HG03432 (cell line): ENCODE data around the gene TOM1L2.
A peak's percentile ranks its signal among the peaks of the same experiment; 100 is the strongest.
"Not testable (repeated sequence)": the region's sequence is repeated elsewhere in the genome, so short reads cannot be mapped to it uniquely, and the experiment has no call there.

ENCODE experiments used
- ATAC-seq: cut with Tn5 transposase; IDR thresholded peaks from one replicate; pipeline ENCODE4 v1.9.1; 2021; ENCODE audit warnings: mild to moderate bottlenecking, moderate library complexity; ENCODE audit not compliant: unreplicated experiment

Gene TOM1L2

DNA sequence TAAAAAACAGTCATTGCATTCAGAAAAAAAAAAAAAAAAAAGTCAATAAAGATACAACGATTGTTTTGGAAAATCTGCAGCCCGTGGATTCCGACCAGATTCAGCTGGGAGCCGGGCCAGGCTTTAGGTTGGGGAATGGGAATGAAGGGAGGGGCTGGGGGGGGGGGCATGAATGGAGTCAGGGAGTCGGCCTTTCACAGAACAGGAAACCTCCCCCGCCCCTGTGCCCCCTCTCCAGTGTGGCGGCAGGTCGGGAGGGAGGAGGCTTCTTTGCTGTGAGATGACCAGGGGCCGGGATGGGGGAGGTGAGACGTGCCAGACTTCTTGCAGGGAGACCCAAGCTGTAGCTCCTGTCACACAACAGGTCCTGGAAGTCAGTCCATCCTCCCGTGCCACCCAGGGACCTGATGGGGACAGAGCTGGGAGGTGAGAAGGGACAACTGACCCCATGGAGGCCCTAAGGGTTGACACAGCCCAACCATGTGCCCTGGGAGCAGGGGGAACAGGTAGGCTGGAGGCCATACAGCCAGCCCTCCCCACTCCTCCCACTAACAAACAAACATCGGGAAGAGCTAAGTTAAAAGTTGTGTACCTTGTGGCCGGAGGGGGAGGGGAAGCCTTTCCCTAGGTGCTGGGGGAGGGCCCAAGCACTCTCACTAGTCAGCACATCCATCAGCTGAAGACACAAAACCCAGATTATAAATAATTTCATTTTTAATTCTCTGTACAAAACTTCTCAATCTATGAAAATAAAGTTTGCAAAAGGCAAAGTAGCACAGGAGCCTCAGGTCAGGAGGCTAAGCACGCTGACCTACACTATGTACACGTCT lies 160.6 kb downstream of the TOM1L2 start:
- ATAC-seq, result peak; percentile 3

- ATAC-seq, result no peak
These were observed 161.3 kb downstream of the TOM1L2 start for GRCh38 chr17:17810895-17811248.

DNA sequence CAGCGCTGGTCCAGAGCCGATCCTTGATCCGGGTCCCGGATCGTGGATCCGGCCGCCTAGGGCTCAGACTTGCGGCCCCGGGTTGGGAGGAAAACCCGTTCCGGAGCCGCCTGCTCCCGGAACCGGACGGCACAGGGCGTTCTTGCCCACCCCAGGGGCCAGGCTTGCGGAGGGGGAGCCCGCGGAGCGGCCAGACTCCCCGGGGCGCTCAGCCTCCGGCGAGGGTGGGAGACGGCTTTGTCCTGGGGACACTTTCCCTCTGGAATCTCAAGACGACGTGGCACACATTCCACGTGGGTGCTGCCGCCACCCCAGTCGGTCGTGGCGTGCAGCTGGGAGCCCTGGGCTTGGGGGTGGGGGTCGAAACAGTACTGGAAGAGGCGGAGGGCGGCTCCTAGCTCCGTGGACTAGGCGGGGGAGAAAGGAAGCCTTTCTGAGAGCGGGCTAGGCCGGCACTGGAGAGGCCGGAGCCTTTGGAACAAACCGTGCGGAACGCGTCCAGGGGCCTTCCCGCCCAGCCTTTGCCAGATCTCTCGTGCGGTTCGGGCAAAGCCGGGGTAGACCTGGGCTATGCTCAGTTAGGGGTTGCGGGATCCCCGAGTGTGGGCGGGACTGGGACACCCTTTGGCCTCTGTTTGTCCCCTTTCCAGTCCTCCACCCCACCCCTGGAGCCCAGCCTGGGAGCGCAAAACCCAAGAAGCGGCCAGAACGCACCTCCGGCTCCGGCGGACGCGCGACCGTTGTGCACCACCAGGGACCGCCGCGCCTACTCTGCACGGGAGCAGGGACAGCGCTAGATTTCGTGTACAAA lies 161.9 kb downstream of the TOM1L2 start:
- no peak for ATAC-seq

DNA sequence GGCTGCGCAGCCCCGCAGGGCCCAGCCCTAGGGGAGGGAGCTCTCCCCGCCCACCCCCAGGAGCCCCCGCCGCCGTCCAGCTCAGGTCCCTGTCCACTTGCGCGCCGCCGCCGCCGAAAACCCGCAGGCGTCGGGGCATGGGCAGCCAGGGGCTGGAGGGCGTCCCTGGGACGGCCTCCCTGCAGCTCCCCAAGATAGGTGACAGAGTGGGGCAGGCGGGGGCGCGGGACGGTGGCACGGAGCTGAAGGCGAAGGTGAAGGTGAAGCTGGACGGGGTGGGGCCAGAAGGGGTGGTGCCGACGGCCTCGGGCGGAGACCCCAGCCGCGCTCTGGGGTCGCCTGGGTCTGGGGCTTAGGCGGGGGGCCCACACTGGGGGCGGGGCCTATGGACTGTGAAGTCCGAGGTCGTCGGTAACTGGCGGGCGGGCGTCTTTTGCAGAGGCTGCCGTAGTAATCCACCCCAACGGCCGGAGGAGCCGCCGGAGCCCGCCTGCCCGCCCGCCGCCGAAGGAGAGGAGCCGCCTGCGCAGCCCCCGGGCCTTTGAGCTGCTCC lies 162.6 kb downstream of the TOM1L2 start:
- no peak for ATAC-seq

DNA sequence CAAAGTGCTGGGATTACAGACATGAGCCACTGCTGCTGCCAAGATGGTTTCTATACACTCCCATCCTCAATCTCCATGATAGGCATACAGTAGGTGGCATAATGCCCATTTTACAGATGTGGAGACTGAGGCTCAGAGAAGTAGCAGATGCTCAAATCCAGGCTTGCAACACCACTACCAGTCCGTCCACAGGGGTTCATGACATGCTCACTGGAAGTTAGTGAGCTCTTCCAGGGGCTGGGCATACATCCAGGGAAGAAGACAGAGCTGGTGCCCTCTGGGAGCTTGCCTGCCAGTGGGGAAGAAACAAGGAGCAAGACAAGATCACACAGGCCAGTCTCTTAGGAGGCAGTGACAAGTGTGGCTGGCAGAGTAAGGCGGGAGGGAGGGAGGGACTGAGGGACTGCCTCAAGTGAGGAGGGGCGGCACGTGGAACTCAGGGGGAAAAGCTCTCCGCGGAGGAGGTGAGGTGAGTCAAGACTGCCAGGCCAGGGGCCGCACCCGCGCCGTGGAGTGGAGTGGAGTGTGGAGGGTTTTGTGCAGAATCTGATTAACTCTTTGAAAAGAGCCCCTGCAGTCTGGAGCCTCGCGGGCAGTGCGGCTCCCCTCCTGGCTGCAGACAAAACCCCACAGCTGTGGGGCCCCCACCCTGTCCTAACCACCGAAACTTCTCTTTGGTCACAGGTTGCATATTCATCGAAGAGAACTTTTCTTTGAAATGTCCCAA lies 163.3 kb downstream of the TOM1L2 start:
- peak; percentile 46 for ATAC-seq

DNA sequence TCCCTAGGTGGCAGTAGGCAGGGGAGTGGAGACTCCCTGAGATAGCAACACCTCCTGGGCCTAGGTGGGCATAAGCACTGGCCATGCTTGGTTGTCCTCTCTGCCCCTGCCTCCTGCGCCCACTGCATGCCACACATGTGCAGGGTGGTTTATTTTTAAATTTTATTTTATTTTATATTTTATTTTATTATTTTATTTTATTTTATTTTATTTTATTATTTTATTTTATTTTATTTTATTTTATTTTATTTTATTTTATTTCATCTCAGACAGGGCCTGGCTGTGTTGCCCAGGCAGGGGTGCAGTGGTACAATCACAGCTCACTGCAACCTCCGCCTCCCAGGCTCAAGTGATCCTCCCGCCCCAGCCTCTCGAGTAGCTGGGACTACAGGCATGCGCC lies 164.0 kb downstream of the TOM1L2 start:
- ATAC-seq, result not testable (repeated sequence)

- no peak for ATAC-seq
These were observed 164.8 kb downstream of the TOM1L2 start for GRCh38 chr17:17807440-17807839.

GRCh38 chr17:17806611-17807274 lies 165.5 kb downstream of the TOM1L2 start:
- no peak for ATAC-seq

- no peak for ATAC-seq
These were observed 166.2 kb downstream of the TOM1L2 start for GRCh38 chr17:17806035-17806434.

DNA sequence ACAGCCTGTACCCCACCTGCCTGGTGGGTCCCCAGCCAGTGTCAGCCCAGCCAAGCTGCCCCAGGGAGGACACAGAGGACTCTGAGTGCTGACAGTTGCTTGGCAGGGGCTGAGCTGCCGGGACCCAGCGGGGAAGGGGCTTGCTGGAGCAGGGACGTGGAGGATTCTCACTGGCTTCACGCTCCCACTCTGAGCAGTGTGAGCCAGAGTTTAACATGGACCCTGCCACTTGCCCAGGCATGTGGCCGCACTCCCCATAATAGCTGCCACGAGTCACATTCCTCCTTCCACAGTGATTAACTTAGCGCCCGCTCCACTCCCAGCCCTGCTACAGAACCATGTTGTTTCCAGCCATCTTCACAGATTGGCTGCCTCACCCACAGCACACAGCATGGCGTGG lies 166.6 kb downstream of the TOM1L2 start:
- no peak for ATAC-seq

DNA sequence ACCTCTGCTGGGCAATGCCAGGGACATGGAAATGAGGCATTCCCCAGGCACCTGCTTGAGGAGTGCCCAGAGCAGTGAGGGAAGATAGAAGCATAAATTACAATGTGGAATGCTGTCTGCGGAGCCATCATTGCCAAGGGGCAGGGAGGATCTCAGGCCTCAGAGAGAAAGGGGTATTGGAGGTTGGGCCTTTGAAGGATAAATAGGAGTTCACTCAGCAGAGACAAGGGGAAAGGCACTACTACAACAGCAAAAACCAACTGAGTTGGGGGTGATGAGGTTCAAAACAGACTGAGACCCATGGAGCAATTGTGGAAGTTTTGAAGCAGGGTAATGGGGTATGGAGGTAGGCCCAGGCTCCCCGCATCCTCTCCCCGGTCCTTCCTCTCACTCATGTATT lies 168.2 kb downstream of the TOM1L2 start:
- ATAC-seq, result no peak

- no peak for ATAC-seq
These were observed 170.3 kb downstream of the TOM1L2 start for GRCh38 chr17:17801800-17802481.

GRCh38 chr17:17800504-17801021 lies 171.6 kb downstream of the TOM1L2 start:
- no peak for ATAC-seq

DNA sequence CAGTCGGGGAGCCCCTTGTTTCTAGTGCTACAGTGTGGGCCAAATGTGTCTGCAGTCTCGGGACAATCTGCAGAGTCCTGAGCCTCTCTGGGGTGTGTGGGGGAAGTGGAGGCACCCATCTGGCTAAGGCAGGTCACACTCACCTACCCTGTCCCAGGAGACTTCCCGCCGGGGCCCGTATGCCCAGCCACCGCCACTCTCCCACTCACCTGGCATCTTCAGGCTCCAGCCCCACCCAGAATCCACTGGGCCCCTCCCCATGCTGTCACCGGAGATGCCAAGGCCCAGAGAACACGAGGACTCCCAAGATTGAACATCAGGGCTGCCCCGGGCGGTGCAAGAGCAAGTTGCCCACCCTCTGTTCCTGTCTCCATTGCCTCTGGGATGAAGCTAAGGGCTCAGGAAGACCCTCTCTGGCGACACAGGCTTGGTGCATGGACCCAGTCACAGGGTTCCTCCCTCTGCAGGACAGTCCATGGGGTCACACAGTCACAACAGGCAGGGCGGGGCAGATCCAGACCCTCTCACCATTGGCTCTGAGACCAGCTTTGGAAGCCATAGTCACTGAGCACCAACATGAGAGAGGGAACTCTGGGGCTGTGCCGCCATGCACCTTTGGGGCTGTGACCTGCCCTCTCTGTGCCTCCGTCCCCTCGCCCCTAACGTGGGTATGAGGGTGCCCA lies 173.5 kb downstream of the TOM1L2 start:
- no peak for ATAC-seq

DNA sequence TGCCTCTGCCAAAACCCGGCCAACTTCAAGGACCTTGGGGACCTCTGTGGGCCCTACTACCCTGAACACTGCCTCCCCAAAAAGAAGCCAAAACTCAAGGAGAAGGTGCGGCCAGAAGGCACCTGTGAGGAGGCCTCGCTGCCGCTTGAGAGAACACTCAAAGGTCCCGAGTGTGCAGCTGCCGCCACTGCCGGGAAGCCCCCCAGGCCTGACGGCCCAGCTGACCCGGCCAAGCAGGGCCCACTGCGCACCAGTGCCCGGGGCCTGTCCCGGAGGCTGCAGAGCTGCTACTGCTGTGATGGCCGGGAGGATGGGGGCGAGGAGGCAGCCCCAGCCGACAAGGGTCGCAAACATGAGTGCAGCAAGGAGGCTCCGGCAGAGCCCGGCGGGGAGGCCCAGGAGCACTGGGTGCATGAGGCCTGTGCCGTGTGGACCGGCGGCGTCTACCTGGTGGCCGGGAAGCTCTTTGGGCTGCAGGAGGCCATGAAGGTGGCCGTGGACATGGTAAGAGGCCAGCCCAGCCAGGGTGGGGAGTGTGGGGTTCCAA lies 174.1 kb downstream of the TOM1L2 start:
- no peak for ATAC-seq

GRCh38 chr17:17797119-17797809 lies 174.9 kb downstream of the TOM1L2 start:
- ATAC-seq, result no peak

DNA sequence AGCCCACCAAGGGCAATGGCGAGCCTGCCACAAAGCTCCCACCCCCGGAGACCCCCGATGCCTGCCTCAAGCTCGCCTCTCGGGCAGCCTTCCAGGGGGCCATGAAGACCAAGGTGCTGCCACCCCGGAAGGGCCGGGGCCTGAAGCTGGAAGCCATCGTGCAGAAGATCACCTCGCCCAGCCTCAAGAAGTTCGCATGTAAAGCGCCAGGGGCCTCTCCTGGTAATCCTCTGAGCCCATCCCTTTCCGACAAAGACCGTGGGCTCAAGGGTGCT lies 175.5 kb downstream of the TOM1L2 start:
- no peak for ATAC-seq

DNA sequence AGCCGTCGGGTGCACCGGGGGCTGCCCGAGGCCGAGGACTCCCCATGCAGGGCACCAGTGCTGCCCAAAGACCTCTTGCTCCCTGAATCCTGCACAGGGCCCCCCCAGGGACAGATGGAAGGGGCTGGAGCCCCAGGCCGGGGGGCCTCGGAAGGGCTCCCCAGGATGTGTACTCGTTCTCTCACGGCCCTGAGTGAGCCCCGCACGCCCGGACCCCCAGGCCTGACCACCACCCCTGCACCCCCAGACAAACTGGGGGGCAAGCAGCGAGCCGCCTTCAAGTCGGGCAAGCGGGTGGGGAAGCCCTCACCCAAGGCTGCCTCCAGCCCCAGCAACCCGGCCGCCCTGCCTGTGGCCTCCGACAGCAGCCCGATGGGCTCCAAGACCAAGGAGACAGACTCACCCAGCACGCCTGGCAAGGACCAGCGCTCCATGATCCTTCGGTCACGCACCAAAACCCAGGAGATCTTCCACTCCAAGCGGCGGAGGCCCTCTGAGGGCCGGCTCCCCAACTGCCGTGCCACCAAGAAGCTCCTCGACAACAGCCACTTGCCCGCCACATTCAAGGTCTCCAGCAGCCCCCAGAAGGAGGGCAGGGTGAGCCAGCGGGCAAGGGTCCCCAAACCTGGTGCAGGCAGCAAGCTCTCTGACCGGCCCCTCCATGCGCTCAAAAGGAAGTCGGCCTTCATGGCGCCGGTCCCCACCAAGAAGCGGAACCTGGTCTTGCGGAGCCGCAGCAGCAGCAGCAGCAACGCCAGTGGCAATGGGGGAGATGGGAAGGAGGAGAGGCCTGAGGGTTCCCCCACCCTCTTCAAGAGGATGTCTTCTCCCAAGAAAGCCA lies 176.0 kb downstream of the TOM1L2 start:
- no peak for ATAC-seq
